Fibroblast of mammary gland (primary cell): ENCODE results near the gene TAF11L5.
"Not testable (repeated sequence)": the region's sequence is repeated elsewhere in the genome, so short reads cannot be mapped to it uniquely, and the experiment has no call there.

ENCODE experiments used
- DNase-seq: peaks from one replicate; pipeline ENCODE4 v3.0.0-alpha.2; 2010; ENCODE audit warnings: low read depth
- H3K4me3 ChIP-seq: 2 replicates; pipeline ENCODE4 v1.5.1; 2011; ENCODE audit warnings: low read depth, mild to moderate bottlenecking, low read length, moderate library complexity; ENCODE audit not compliant: control insufficient read depth
- CTCF ChIP-seq: conservative IDR thresholded peaks from 2 replicates; pipeline ENCODE4 v1.5.1; 2011; ENCODE audit warnings: low read depth, low read length, inconsistent platforms; ENCODE audit not compliant: control insufficient read depth, insufficient read depth

The TAF11L5 gene

GRCh38 chr5:17524935-17525334 is at the start of gene TAF11L5:
TSS of gene TAF11L5 (plus strand) at chr5:17525235.
- not testable (repeated sequence) for DNase-seq, H3K4me3 ChIP-seq

- no peak for DNase-seq
- TF ChIP-seq CTCF, result no peak
- H3K4me3 ChIP-seq, result no peak overlapping the region
These were observed 48.0 kb upstream of the TAF11L5 start for GRCh38 chr5:17477043-17477442.

- no peak for TF ChIP-seq CTCF
- no peak overlapping the region for H3K4me3 ChIP-seq
- no peak for DNase-seq
These were observed 47.3 kb upstream of the TAF11L5 start for GRCh38 chr5:17477573-17478265.

GRCh38 chr5:17481378-17481777 is 43.7 kb upstream of the TAF11L5 start:
- TF ChIP-seq CTCF, result no peak
- no peak overlapping the region for H3K4me3 ChIP-seq
- no peak for DNase-seq

DNA sequence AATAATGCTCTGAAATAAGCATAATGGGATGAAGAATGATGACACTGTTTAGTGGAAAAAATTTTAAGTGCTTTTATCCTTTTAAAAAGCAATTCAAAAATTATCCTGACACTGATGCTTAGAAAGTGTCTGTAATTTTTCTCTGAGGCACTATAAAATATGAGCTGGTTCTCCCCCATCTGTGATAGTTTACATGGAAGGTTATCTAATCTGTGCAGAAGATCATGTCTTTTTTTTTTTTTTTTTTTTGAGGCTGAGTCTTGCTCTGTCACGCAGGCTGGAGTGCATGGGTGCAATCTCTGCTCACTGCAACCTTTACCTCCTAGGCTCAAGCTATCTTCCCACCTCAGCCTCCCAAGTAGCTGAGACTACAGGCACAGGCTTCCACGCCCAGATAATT is 42.2 kb upstream of the TAF11L5 start:
- no peak for DNase-seq
- TF ChIP-seq CTCF, result no peak
- H3K4me3 ChIP-seq, result no peak overlapping the region

- not testable (repeated sequence) for DNase-seq
These were observed 38.4 kb upstream of the TAF11L5 start for GRCh38 chr5:17486464-17487173.

DNA sequence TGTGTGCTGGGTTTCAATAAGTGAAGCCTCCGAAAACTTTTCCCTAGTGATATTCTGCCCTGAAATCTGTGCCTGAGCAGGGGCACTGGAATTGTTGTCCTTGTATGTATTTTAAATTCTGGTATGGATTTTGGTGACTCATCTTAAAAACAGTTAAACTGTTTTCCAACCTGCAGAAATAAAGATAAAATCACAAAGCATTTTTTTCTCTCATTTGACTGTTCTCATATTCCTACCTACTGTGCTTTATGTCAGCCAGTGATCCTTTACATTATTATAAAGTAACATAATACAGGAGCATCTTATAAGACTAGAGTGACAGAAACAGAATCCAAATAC is 37.9 kb upstream of the TAF11L5 start:
- no peak for TF ChIP-seq CTCF
- H3K4me3 ChIP-seq, result no peak overlapping the region
- DNase-seq, result no peak

More at GRCh38 chr5:17486464-17487173, 38.4 kb upstream of the TAF11L5 start:
- not testable (repeated sequence) for H3K4me3 ChIP-seq

DNA sequence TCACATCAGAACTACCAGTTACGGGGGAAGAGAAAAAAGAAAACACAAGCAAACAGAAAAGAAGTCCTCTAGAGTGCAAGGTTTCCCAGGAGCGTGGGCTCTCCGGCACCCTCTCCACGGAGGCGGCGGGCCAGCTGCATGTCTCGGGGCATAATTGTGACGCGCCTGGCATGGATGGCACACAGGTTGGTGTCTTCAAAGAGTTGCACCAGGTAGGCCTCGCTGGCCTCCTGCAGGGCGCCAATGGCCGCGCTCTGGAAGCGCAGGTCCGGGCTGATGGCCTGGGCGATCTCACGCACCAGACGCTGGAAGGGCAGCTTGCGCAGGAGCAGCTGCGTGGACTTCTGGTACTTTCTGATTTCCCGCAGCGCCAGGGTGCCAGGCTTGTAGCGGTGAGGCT is 33.8 kb upstream of the TAF11L5 start:
- DNase-seq, H3K4me3 ChIP-seq: not testable (repeated sequence)
